Hematopoietic multipotent progenitor cell treated with erythropoietin and hydrocortisone succinate and interleukin-3 and kit ligand, for 15 days (in vitro differentiated cells): Measurements from ENCODE around the gene MLLT1.

Source experiments
- DNase-seq: peaks from one replicate; pipeline ENCODE4 v3.0.0-alpha.2; 2015; ENCODE audit warnings: low spot score

The MLLT1 gene

GRCh38 chr19:6221878-6222746, 57.7 kb downstream of the MLLT1 start:
- no peak for DNase-seq

- DNase-seq = no peak
These were observed 58.4 kb downstream of the MLLT1 start for GRCh38 chr19:6221220-6221877.

DNA sequence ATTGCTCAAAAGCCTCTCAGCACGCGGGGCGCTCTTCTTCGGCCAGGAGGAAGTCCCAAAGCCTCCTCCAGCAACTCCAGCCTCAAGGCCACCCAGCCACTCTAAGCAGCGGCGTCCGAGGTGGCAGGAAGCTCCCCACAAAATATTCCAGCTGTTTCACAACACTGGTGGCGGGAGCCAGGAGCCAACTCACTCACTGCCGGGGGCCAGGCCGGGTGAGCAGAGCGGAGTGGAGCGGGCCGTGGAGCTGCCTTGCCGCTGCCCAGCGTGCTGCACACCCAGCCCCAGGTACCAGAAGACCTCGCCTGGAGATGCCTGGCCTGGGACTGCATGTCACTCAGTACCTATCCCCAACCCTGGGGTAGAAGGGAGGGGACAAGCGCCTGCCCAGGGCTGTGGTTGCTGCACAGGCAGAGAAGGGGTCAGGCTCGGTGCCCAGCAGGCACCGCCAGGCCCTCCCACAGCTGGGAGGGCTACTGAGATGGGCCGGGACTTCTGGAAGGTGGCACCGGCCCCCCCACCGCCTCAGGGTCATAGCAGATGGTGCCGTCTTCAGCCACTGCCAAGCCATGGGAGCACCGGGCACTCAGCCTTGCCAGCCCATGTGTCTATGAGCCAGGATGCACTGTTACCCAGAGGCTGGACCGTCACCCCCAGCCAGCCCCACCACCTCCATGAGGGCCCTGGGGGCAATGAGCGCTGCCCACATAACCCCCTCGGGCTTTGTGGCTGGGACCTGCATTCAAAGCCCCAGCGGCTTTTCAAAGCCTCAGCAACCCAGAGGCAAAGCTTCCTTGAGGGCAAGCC, 59.2 kb downstream of the MLLT1 start:
- no peak for DNase-seq

DNA sequence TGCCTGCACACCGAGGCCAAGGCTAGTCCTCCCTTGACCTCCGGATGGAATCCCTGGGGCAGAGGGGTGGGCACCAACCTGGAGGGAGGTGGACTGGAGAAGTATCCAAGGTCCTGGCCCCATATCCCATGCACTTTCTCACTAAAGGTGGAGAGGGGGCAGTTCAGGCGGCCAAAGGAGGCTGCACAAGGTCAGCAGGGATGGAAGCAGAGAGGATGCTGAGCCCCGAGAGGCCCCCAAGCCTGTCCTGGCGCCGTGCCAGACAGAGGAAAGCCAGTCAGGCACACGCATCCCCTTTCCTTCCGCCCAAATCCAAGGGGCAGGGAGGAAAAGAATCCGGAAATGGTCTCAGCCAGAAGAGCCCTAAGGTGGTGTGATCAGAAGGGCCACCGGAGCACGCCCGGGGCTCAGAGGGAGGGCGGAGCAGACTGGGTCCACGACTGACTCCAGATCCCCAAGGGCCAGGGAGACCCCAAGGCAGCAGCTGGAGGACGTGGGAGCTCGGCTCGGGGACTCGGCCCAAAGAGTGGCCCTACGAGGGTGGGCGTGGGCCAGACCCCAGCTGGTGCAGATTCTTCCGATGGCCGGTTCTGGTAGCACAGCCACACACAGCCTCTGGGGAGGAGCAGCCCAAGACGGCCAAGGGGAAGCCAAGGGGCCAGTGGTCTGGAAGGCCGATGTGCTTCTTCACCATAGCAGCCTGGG, 60.0 kb downstream of the MLLT1 start:
- DNase-seq = no peak

GRCh38 chr19:6219147-6219525, 60.6 kb downstream of the MLLT1 start:
- DNase-seq = no peak

DNA sequence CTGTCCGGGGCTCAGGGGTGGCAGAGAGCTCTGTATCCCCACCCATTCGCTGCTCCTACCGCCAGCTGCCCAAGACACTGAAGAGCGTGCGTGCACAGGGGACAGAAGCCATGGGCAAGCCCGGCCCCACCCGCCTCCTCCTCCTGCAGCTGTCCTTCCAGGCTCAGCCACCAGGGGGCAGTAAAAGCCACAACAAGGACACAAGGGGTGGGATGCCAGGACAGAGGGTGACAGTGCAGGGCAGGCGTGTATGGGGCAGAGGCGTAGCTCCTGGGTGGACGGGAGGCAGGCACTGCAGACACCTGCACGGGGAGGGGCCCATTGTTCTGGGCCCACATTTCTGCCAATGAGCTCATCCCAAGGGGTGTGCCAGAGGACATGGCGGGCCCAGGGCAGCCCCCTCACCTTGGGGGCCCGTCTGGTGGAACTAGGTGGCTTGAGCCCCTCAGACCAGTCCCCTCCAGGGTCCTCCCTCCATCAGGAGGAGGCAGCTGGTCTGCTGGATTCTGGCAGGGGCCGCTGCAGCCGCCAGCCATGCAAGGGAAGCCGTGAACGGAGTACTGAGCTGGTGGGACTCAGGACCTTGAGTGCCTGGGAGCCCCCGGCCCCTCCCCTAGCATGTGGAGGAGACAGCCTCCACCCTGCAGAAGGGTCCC, 61.2 kb downstream of the MLLT1 start:
- peak; percentile 86 for DNase-seq

- no peak for DNase-seq
These were observed 61.9 kb downstream of the MLLT1 start for GRCh38 chr19:6217752-6218334.

DNA sequence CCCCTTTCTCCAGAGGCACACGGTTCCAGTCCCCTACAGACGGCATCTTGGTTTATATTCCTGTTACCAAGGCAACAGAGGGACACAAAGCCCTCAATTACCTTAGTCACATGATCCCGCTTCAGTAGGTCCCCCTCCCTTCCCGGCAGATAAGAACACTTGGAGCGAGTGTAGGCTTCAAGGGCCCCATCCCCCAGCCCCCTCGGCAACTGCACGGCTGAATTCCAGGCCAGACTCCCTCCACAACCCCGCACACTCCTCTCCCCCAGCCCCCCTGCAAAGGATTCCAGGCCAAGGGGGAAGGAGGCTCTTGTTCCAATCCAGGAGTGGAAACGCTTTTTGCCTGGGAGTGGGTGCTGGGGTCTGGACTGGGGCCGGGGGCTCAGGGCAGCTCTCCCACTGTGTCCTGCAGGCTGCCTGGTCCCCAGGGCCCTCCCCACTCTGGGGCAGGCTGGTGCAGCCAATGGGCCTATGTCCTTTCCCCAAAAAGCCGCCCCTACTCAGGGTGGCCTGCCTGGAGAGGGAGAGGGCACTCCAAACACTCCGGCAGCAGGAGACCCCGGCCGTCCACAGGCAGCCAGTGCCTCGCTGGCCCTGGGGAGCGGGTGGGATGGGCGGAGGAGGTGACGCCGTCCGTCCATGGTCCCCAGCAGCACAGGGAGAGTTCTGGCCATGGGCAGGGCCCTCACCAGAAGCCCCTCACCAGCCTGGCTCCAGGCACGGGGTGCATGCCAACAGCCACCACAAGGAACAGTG, 62.6 kb downstream of the MLLT1 start:
- no peak for DNase-seq

DNA sequence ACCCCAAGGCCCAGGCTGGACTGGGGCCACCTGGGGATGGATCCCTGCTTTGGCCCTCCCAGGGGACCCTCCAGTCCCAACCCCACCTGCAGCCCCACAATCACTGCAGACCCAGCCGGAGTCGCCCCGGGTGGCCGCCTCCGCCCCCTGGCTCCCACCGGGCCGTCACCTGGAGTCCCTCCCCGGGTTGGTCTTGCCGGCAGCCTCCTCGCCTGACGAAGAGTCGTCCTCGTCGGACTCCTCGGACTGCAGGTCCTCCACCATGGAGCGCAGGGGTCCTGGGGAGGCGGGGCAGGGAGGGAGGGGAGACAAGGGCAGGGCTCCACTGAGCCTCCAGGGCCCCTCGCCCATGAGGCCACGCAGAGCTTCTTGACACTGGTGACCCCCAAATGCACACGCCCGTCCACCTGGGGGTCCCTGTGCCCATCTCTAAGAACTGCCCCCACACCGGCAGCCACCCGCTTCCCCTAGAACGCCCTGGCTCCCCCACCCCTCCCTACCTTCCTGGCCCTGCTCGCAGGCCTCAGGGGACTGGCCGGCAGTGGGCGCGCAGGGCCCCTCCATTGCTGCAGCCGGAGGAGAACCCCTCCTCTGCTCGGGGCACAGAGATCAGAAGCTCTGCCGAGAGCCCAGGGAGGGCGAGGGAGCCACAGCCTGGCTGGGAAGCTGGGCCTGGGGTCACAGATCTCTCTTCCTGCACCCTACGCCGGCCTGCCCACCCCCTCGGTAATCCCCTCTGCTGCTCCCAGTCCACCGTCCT, 63.4 kb downstream of the MLLT1 start:
- DNase-seq = no peak

- DNase-seq = no peak
These were observed 64.0 kb downstream of the MLLT1 start for GRCh38 chr19:6215701-6216235.

DNA sequence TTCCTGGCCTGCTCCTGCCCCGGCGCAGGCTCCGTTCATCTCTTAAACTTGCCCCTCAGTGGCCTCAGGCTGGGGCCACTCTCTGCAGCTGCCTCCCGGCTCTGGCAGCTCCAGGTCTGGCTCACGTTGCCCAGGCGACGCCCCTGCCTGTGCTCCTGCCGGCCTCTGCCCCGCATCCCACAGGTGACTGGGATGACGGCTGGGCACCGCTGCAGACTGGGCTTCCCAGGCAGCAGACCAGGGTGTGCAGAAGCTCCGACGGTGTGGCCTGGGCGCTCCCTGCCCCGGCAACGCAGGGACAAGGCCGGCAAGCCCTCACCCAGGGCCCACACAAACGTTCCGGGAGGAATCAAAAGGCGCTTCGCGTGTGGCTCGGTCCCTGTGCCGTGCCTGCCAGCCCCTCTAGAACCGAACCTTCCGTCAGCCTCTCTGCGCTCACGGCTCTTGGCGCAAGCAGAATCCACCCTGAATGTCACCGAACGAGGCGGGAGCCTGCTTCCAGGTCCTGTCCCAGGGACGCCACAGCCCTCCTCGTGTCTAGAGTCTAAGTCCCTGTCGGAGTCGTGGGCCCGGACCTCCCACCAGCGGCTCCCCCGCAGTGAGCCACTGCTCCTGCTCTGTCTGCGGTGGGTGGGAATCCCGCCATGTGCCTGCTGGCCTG, 64.8 kb downstream of the MLLT1 start:
- no peak for DNase-seq

- no peak for DNase-seq
These were observed 65.8 kb downstream of the MLLT1 start for GRCh38 chr19:6213696-6214641.

GRCh38 chr19:6213266-6213595, 66.5 kb downstream of the MLLT1 start:
- DNase-seq = no peak

GRCh38 chr19:6212403-6213265, 67.1 kb downstream of the MLLT1 start:
- no peak for DNase-seq

- DNase-seq = no peak
These were observed 68.0 kb downstream of the MLLT1 start for GRCh38 chr19:6211632-6212402.
